Fibroblast of pulmonary artery (primary cell): ENCODE measurements around the gene CELSR1.

Source experiments
- DNase-seq: peaks from one replicate; pipeline ENCODE4 v3.0.0-alpha.2; 2010; ENCODE audit warnings: low read depth
- H3K4me3 ChIP-seq: replicated peaks from 2 replicates; pipeline ENCODE4 v1.5.1; 2011; ENCODE audit warnings: low read depth, mild to moderate bottlenecking, control low read depth, low read length, moderate library complexity
- CTCF ChIP-seq: IDR thresholded peaks from 2 replicates; pipeline ENCODE4 v1.5.1; 2011; ENCODE audit warnings: mild to moderate bottlenecking, control low read depth, low read length, inconsistent platforms; ENCODE audit errors: missing control alignments

CELSR1 gene

GRCh38 chr22:46469711-46470110 is 67.7 kb downstream of the CELSR1 start:
- H3K4me3 ChIP-seq, result no peak overlapping the region
- no peak for DNase-seq
- no peak for TF ChIP-seq CTCF

- H3K4me3 ChIP-seq, result no peak overlapping the region
- TF ChIP-seq CTCF, result no peak
- DNase-seq, result no peak
Observed at GRCh38 chr22:46467006-46467405, 70.4 kb downstream of the CELSR1 start.

- no peak for TF ChIP-seq CTCF
- DNase-seq, result no peak
- H3K4me3 ChIP-seq, result no peak overlapping the region
Observed at GRCh38 chr22:46466255-46466676, 71.2 kb downstream of the CELSR1 start.

GRCh38 chr22:46465793-46466192 is 71.6 kb downstream of the CELSR1 start:
- DNase-seq, result no peak
- TF ChIP-seq CTCF, result no peak
- H3K4me3 ChIP-seq, result no peak overlapping the region

- no peak for TF ChIP-seq CTCF
- no peak for DNase-seq
- H3K4me3 ChIP-seq, result no peak overlapping the region
Observed at GRCh38 chr22:46465345-46465720, 72.1 kb downstream of the CELSR1 start.

GRCh38 chr22:46464701-46465344 is 72.6 kb downstream of the CELSR1 start:
- no peak overlapping the region for H3K4me3 ChIP-seq
- no peak for TF ChIP-seq CTCF
- DNase-seq, result no peak

- TF ChIP-seq CTCF, result no peak
- no peak for DNase-seq
- no peak overlapping the region for H3K4me3 ChIP-seq
Observed at GRCh38 chr22:46464296-46464695, 73.1 kb downstream of the CELSR1 start.
